Transverse colon (tissue), 4 donors: ENCODE data around the gene USP6. TPM values are rescaled to one million over a fixed set of nuclear protein-coding genes. Genes with fewer than 3 reads are reported as not detected.
"Not testable (repeated sequence)": the region's sequence is repeated elsewhere in the genome, so short reads cannot be mapped to it uniquely, and the experiment has no call there.

Experiments used
- DNase-seq: peaks from one replicate; pipeline ENCODE4 v3.0.0-alpha.2; 2019
- H3K27ac ChIP-seq, 4 donors: fragments of 200-600 bp; sonication (generic); 2 replicates each; pipeline ENCODE4 v1.5.1; 2016 to 2018; ENCODE audit warnings: inconsistent platforms in 4 of 4
- H3K27me3 ChIP-seq: fragments of 200-600 bp; sonication (generic); 2 replicates; pipeline ENCODE4 v1.5.1; 2017; ENCODE audit warnings: inconsistent platforms
- H3K36me3 ChIP-seq, 4 donors: fragments of 200-600 bp; sonication (generic); 2 replicates each; pipeline ENCODE4 v1.5.1; 2017 to 2019; ENCODE audit warnings: inconsistent platforms in 4 of 4
- H3K4me1 ChIP-seq, 4 donors: fragments of 200-600 bp; sonication (generic); 2 replicates each; pipeline ENCODE4 v1.5.1; 2017 to 2020; ENCODE audit warnings: inconsistent platforms in 4 of 4
- H3K4me3 ChIP-seq, 4 donors: fragments of 200-600 bp; sonication (generic); 1 replicate in 1 of 4; 2 replicates in 3 of 4; pipeline versions ENCODE4 v1.5.1 to v1.6.1; 2017 to 2019; ENCODE audit warnings: inconsistent platforms in 4 of 4
- H3K9me3 ChIP-seq, 2 donors: fragments of 200-600 bp; sonication (generic); 2 replicates each; pipeline ENCODE4 v1.5.1; 2017 to 2019; ENCODE audit warnings: inconsistent platforms in 2 of 2
- CTCF ChIP-seq, 5 experiments: fragments of 200-600 bp in 3 of 5; fragments of 450-650 bp in 2 of 5; sonication (generic) in 3 of 5; IDR thresholded peaks; 1 replicate in 2 of 5; 2 replicates in 3 of 5; pipeline ENCODE4 v1.5.1; 2016 to 2017; ENCODE audit warnings: antibody characterized with exemption in 5 of 5, inconsistent platforms in 3 of 5, mild to moderate bottlenecking in 2 of 5, moderate library complexity in 1 of 5
- EP300 ChIP-seq: sonication (generic); formaldehyde crosslinking; IDR thresholded peaks from one replicate; pipeline ENCODE4 v1.6.1; 2017; ENCODE audit warnings: antibody characterized with exemption, low read depth
- POLR2A ChIP-seq: fragments of 450-650 bp; IDR thresholded peaks from one replicate; pipeline ENCODE4 v1.6.1; 2016; ENCODE audit warnings: antibody characterized with exemption, mild to moderate bottlenecking, moderate library complexity
- POLR2AphosphoS5 ChIP-seq, 3 donors: sonication (generic); formaldehyde crosslinking; IDR thresholded peaks; one replicate each; pipeline ENCODE4 v1.6.1; 2016; ENCODE audit warnings: antibody characterized with exemption in 3 of 3
- WGBS, 2 donors: methylation state at CpG; one replicate each; pipeline ENCODE4 v1.1.5; 2018; ENCODE audit warnings: low coverage in 1 of 2; 5-methylcytosine and 5-hydroxymethylcytosine counted together
- in situ Hi-C, 4 donors: fragments of 200-750 bp; cut with MboI; loops; one replicate each; pipeline versions ENCODE4 v1.15.0 to v1.15.1; 2017; ENCODE audit warnings: low sequenced_read_pairs in 3 of 4, low pct_ligation_motif_present in 1 of 4, low pct_unique_long_range_greater_than_20kb in 1 of 4
- intact Hi-C: fragments of 100-400 bp; cut with DNase I; formaldehyde crosslinking; loops from one replicate; pipeline ENCODE4 v1.15.1; 2023; ENCODE audit warnings: low total_unique reads
- total RNA-seq, 4 donors: library from RNA; depleted of rRNA; stranded (reverse); fragments of >200 nt; gene quantifications; one replicate each; pipeline ENCODE4 v1.1.0, GENCODE V29; 2016

Gene USP6
- total RNA-seq, 4 donors from 2014 or later = under 0.01 to 0.82 TPM; not detected in 2

- intact Hi-C loops = no loop called here
- Histone ChIP-seq H3K4me1 (no peaks in the 10 kb centered on the region), H3K27me3 (no peaks in the 10 kb centered on the region), H3K4me3 (no peak overlapping the region), H3K27ac (no peak overlapping the region), H3K36me3 (no peaks in the 10 kb centered on the region), H3K9me3 (no peaks in the 10 kb centered on the region)
- TF ChIP-seq CTCF (IDR thresholded peaks at IDR 0.05) = no peak
- TF ChIP-seq POLR2AphosphoS5 (IDR thresholded peaks at IDR 0.05) = no peak
- no peak for TF ChIP-seq POLR2A
- TF ChIP-seq EP300 = no peak
- in situ Hi-C loops = no loop called here
- no peak for DNase-seq
- 60 to 83% methylated on average over 1 to 12 of the region's 14 CpGs for WGBS, 2 donors
Measured at GRCh38 chr17:5135726-5136579, 20.1 kb downstream of the USP6 start.

- H3K36me3 ChIP-seq, H3K27ac ChIP-seq, intact Hi-C loops, H3K4me3 ChIP-seq, H3K27me3 ChIP-seq, in situ Hi-C loops, DNase-seq, H3K4me1 ChIP-seq, H3K9me3 ChIP-seq: not testable (repeated sequence)
- 50 to 84% methylated on average over 1 to 13 of the region's 14 CpGs for WGBS, 2 donors
Measured at GRCh38 chr17:5136580-5137412, 21.0 kb downstream of the USP6 start.

GRCh38 chr17:5137511-5138197, 21.8 kb downstream of the USP6 start:
- H3K4me3 ChIP-seq, in situ Hi-C loops, H3K4me1 ChIP-seq, H3K36me3 ChIP-seq, intact Hi-C loops, H3K27me3 ChIP-seq, H3K9me3 ChIP-seq, DNase-seq, H3K27ac ChIP-seq: not testable (repeated sequence)
- 93% methylated on average over 7 of the region's 15 CpGs; no CpG with 5 or more reads in 1 of the 2 donors for WGBS, 2 donors

GRCh38 chr17:5138198-5138544, 22.3 kb downstream of the USP6 start:
- WGBS, 2 donors = 96 to 100% methylated on average over 3 to 7 of the region's 9 CpGs

GRCh38 chr17:5138616-5139457, 23.0 kb downstream of the USP6 start:
- Histone ChIP-seq H3K4me3 (no peak overlapping the region), H3K27ac (no peak overlapping the region), H3K36me3 (no peaks in the 10 kb centered on the region), H3K27me3 (no peaks in the 10 kb centered on the region), H3K4me1 (no peaks in the 10 kb centered on the region), H3K9me3 (no peaks in the 10 kb centered on the region)
- no peak for DNase-seq
- intact Hi-C loops (no loop called here), in situ Hi-C loops (no loop called here)
- TF ChIP-seq POLR2AphosphoS5 (IDR thresholded peaks at IDR 0.05) = no peak
- no peak for TF ChIP-seq EP300
- no peak for TF ChIP-seq CTCF (IDR thresholded peaks at IDR 0.05)
- TF ChIP-seq POLR2A = no peak
- WGBS, 2 donors = 89% methylated on average over 24 of the region's 24 CpGs; no CpG with 5 or more reads in 1 of the 2 donors

More at GRCh38 chr17:5138198-5138544, 22.3 kb downstream of the USP6 start:
- H3K4me3 ChIP-seq, H3K36me3 ChIP-seq, DNase-seq, H3K9me3 ChIP-seq, intact Hi-C loops, H3K27ac ChIP-seq, H3K4me1 ChIP-seq, in situ Hi-C loops, H3K27me3 ChIP-seq: not testable (repeated sequence)
